DMS53 (cell line): Measurements from ENCODE around the gene NIPSNAP3A.

Source experiments
- DNase-seq: peaks from one replicate; lab custom pipeline; 2025; lab: John Stamatoyannopoulos, UW

Gene NIPSNAP3A

GRCh38 chr9:104774831-104775573, 27.5 kb downstream of the NIPSNAP3A start:
- no peak for DNase-seq

GRCh38 chr9:104775574-104775936, 28.1 kb downstream of the NIPSNAP3A start:
- no peak for DNase-seq

- no peak for DNase-seq
These were observed 28.5 kb downstream of the NIPSNAP3A start for GRCh38 chr9:104775976-104776375.

- DNase-seq, result no peak
These were observed 29.3 kb downstream of the NIPSNAP3A start for GRCh38 chr9:104776797-104777196.

GRCh38 chr9:104778802-104779201, 31.3 kb downstream of the NIPSNAP3A start:
- DNase-seq, result peak; percentile 22

GRCh38 chr9:104779334-104779733, 31.9 kb downstream of the NIPSNAP3A start:
- peak; percentile 83 for DNase-seq

- DNase-seq, result peak; percentile 22
These were observed 32.6 kb downstream of the NIPSNAP3A start for GRCh38 chr9:104779946-104780535.

- peak; percentile 66 for DNase-seq
These were observed 33.4 kb downstream of the NIPSNAP3A start for GRCh38 chr9:104780796-104781395.

GRCh38 chr9:104783588-104783987, 36.1 kb downstream of the NIPSNAP3A start:
- no peak for DNase-seq

GRCh38 chr9:104784098-104784497, 36.6 kb downstream of the NIPSNAP3A start:
- no peak for DNase-seq

GRCh38 chr9:104786293-104786692, 38.8 kb downstream of the NIPSNAP3A start:
- DNase-seq, result peak; percentile 57

- DNase-seq, result peak; percentile 15
These were observed 40.0 kb downstream of the NIPSNAP3A start for GRCh38 chr9:104787306-104788015.

GRCh38 chr9:104788251-104788650, 40.8 kb downstream of the NIPSNAP3A start:
- no peak for DNase-seq

- peak; percentile 12 for DNase-seq
These were observed 46.6 kb downstream of the NIPSNAP3A start for GRCh38 chr9:104794070-104794469.

- peak; percentile 9 for DNase-seq
These were observed 47.6 kb downstream of the NIPSNAP3A start for GRCh38 chr9:104795082-104795481.

GRCh38 chr9:104795857-104796256, 48.4 kb downstream of the NIPSNAP3A start:
- peak; percentile 46 for DNase-seq

- no peak for DNase-seq
These were observed 50.9 kb downstream of the NIPSNAP3A start for GRCh38 chr9:104798209-104798995.

GRCh38 chr9:104800068-104800785, 52.7 kb downstream of the NIPSNAP3A start:
- no peak for DNase-seq

- no peak for DNase-seq
These were observed 54.6 kb downstream of the NIPSNAP3A start for GRCh38 chr9:104802110-104802509.

- DNase-seq, result no peak
These were observed 55.4 kb downstream of the NIPSNAP3A start for GRCh38 chr9:104802906-104803305.

GRCh38 chr9:104805441-104805840, 58.0 kb downstream of the NIPSNAP3A start:
- no peak for DNase-seq
